ENCODE measurements around the gene CD276. TPM values are rescaled to one million over a fixed set of nuclear protein-coding genes. Genes with fewer than 3 reads are reported as not detected.
A peak's percentile ranks its signal among the peaks of the same experiment; 100 is the strongest.

CD276 gene
- polyA plus RNA-seq, 4 donors: 7.8 to 86.5 (median 25.5) TPM

GRCh38 chr15:73749533-73749932 is 65.3 kb downstream of the CD276 start:
- Histone ChIP-seq H3K4me1 (ENCODE audit: control insufficient read depth in 3 of 3, insufficient read depth in 2 of 3, low read depth in 1 of 3, low read length in 2 of 3) (peaks cover 0 to 2% (median 0%) of the 10 kb centered on the region in 3 donors), H3K27me3 (ENCODE audit: control insufficient read depth in 3 of 3, insufficient read depth in 3 of 3, low read length in 3 of 3) (peaks cover 2 to 56% (median 17%) of the 10 kb centered on the region in 3 donors), H3K36me3 (ENCODE audit: control insufficient read depth in 3 of 3, insufficient read depth in 2 of 3, low read depth in 1 of 3, low read length in 3 of 3) (no peaks in the 10 kb centered on the region), H3K27ac (ENCODE audit: low read depth in 1 of 3, low read length in 2 of 3) (no peak overlapping the region), H3K9me3 (ENCODE audit: control insufficient read depth in 2 of 2, insufficient read depth in 1 of 2, low read depth in 1 of 2, low read length in 1 of 2) (no peaks in the 10 kb centered on the region), H3K4me3 (ENCODE audit: low read depth in 1 of 3, low read length in 3 of 3) (no peak overlapping the region)
- DNase-seq (no peak), FAIRE-seq (no peak)
- WGBS, 3 donors: 79 to 88% (median 83%) methylated on average over 5 of the region's 5 CpGs

- no peak for DNase-seq
- FAIRE-seq: no peak
- Histone ChIP-seq H3K27me3 (ENCODE audit: control insufficient read depth in 3 of 3, insufficient read depth in 3 of 3, low read length in 3 of 3) (peaks cover 2 to 61% (median 18%) of the 10 kb centered on the region in 3 donors), H3K9me3 (ENCODE audit: control insufficient read depth in 2 of 2, insufficient read depth in 1 of 2, low read depth in 1 of 2, low read length in 1 of 2) (no peaks in the 10 kb centered on the region), H3K36me3 (ENCODE audit: control insufficient read depth in 3 of 3, insufficient read depth in 2 of 3, low read depth in 1 of 3, low read length in 3 of 3) (no peaks in the 10 kb centered on the region), H3K27ac (ENCODE audit: low read depth in 1 of 3, low read length in 2 of 3) (no peak overlapping the region), H3K4me3 (ENCODE audit: low read depth in 1 of 3, low read length in 3 of 3) (no peak overlapping the region), H3K4me1 (ENCODE audit: control insufficient read depth in 3 of 3, insufficient read depth in 2 of 3, low read depth in 1 of 3, low read length in 2 of 3) (peaks cover 0 to 2% (median 0%) of the 10 kb centered on the region in 3 donors)
- WGBS, 3 donors: 76 to 88% (median 87%) methylated on average over 5 of the region's 5 CpGs
Measured at GRCh38 chr15:73749971-73750370, 65.8 kb downstream of the CD276 start.

- Histone ChIP-seq H3K4me3 (ENCODE audit: low read depth in 1 of 3, low read length in 3 of 3) (no peak overlapping the region), H3K9me3 (ENCODE audit: control insufficient read depth in 2 of 2, insufficient read depth in 1 of 2, low read depth in 1 of 2, low read length in 1 of 2) (no peaks in the 10 kb centered on the region), H3K27ac (ENCODE audit: low read depth in 1 of 3, low read length in 2 of 3) (no peak overlapping the region), H3K27me3 (ENCODE audit: control insufficient read depth in 3 of 3, insufficient read depth in 3 of 3, low read length in 3 of 3) (peaks cover 2 to 61% (median 18%) of the 10 kb centered on the region in 3 donors), H3K36me3 (ENCODE audit: control insufficient read depth in 3 of 3, insufficient read depth in 2 of 3, low read depth in 1 of 3, low read length in 3 of 3) (no peaks in the 10 kb centered on the region), H3K4me1 (ENCODE audit: control insufficient read depth in 3 of 3, insufficient read depth in 2 of 3, low read depth in 1 of 3, low read length in 2 of 3) (peaks cover 0 to 2% (median 0%) of the 10 kb centered on the region in 3 donors)
- WGBS, 3 donors: 81 to 86% (median 83%) methylated on average over 4 of the region's 4 CpGs
- FAIRE-seq (no peak), DNase-seq (no peak)
Measured at GRCh38 chr15:73750438-73750837, 66.3 kb downstream of the CD276 start.

GRCh38 chr15:73750951-73751350 is 66.8 kb downstream of the CD276 start:
- WGBS, 3 donors: 82 to 84% (median 82%) methylated on average over 20 of the region's 20 CpGs

GRCh38 chr15:73751511-73751898 is 67.3 kb downstream of the CD276 start:
- H3K27ac ChIP-seq (ENCODE audit: low read depth in 1 of 3, low read length in 2 of 3): no peak overlapping the region
- DNase-seq: no peak
- H3K4me1 ChIP-seq (ENCODE audit: control insufficient read depth in 3 of 3, insufficient read depth in 2 of 3, low read depth in 1 of 3, low read length in 2 of 3): peaks cover 0 to 2% (median 0%) of the 10 kb centered on the region in 3 donors
- peaks cover 2 to 65% (median 18%) of the 10 kb centered on the region in 3 donors for H3K27me3 ChIP-seq (ENCODE audit: control insufficient read depth in 3 of 3, insufficient read depth in 3 of 3, low read length in 3 of 3)
- H3K36me3 ChIP-seq (ENCODE audit: control insufficient read depth in 3 of 3, insufficient read depth in 2 of 3, low read depth in 1 of 3, low read length in 3 of 3): no peaks in the 10 kb centered on the region
- no peaks in the 10 kb centered on the region for H3K9me3 ChIP-seq (ENCODE audit: control insufficient read depth in 2 of 2, insufficient read depth in 1 of 2, low read depth in 1 of 2, low read length in 1 of 2)
- WGBS, 3 donors: 11 to 16% (median 15%) methylated on average over 8 to 9 of the region's 9 CpGs
- FAIRE-seq: no peak
- H3K4me3 ChIP-seq (ENCODE audit: low read depth in 1 of 3, low read length in 3 of 3): no peak overlapping the region

More at GRCh38 chr15:73750951-73751350, 66.8 kb downstream of the CD276 start:
- H3K4me3 ChIP-seq (ENCODE audit: low read depth in 1 of 3, low read length in 3 of 3): no peak overlapping the region
- no peaks in the 10 kb centered on the region for H3K36me3 ChIP-seq (ENCODE audit: control insufficient read depth in 3 of 3, insufficient read depth in 2 of 3, low read depth in 1 of 3, low read length in 3 of 3)
- H3K27me3 ChIP-seq (ENCODE audit: control insufficient read depth in 3 of 3, insufficient read depth in 3 of 3, low read length in 3 of 3): peaks cover 2 to 61% (median 18%) of the 10 kb centered on the region in 3 donors
- no peak for DNase-seq
- no peak for FAIRE-seq
- H3K4me1 ChIP-seq (ENCODE audit: control insufficient read depth in 3 of 3, insufficient read depth in 2 of 3, low read depth in 1 of 3, low read length in 2 of 3): peaks cover 0 to 2% (median 0%) of the 10 kb centered on the region in 3 donors
- no peak overlapping the region for H3K27ac ChIP-seq (ENCODE audit: low read depth in 1 of 3, low read length in 2 of 3)
- H3K9me3 ChIP-seq (ENCODE audit: control insufficient read depth in 2 of 2, insufficient read depth in 1 of 2, low read depth in 1 of 2, low read length in 1 of 2): no peaks in the 10 kb centered on the region

GRCh38 chr15:73751899-73752805 is 68.0 kb downstream of the CD276 start:
- Histone ChIP-seq H3K9me3 (ENCODE audit: control insufficient read depth in 2 of 2, insufficient read depth in 1 of 2, low read depth in 1 of 2, low read length in 1 of 2) (no peaks in the 10 kb centered on the region), H3K27me3 (ENCODE audit: control insufficient read depth in 3 of 3, insufficient read depth in 3 of 3, low read length in 3 of 3) (peaks cover 2 to 65% (median 20%) of the 10 kb centered on the region in 3 donors), H3K4me3 (ENCODE audit: low read depth in 1 of 3, low read length in 3 of 3) (peak overlapping the region in 2 of 3 donors; percentile 34 to 42), H3K36me3 (ENCODE audit: control insufficient read depth in 3 of 3, insufficient read depth in 2 of 3, low read depth in 1 of 3, low read length in 3 of 3) (no peaks in the 10 kb centered on the region), H3K4me1 (ENCODE audit: control insufficient read depth in 3 of 3, insufficient read depth in 2 of 3, low read depth in 1 of 3, low read length in 2 of 3) (peaks cover 0 to 2% (median 0%) of the 10 kb centered on the region in 3 donors), H3K27ac (ENCODE audit: low read depth in 1 of 3, low read length in 2 of 3) (no peak overlapping the region)
- WGBS, 3 donors: 1 to 2% (median 2%) methylated on average over 47 to 79 of the region's 79 CpGs
- DNase-seq (no peak), FAIRE-seq (no peak)

- Histone ChIP-seq H3K27me3 (ENCODE audit: control insufficient read depth in 3 of 3, insufficient read depth in 3 of 3, low read length in 3 of 3) (peaks cover 2 to 65% (median 20%) of the 10 kb centered on the region in 3 donors), H3K36me3 (ENCODE audit: control insufficient read depth in 3 of 3, insufficient read depth in 2 of 3, low read depth in 1 of 3, low read length in 3 of 3) (no peaks in the 10 kb centered on the region), H3K4me1 (ENCODE audit: control insufficient read depth in 3 of 3, insufficient read depth in 2 of 3, low read depth in 1 of 3, low read length in 2 of 3) (peaks cover 0 to 2% (median 0%) of the 10 kb centered on the region in 3 donors), H3K27ac (ENCODE audit: low read depth in 1 of 3, low read length in 2 of 3) (no peak overlapping the region), H3K4me3 (ENCODE audit: low read depth in 1 of 3, low read length in 3 of 3) (peak overlapping the region in 1 of 3 donors; percentile 42), H3K9me3 (ENCODE audit: control insufficient read depth in 2 of 2, insufficient read depth in 1 of 2, low read depth in 1 of 2, low read length in 1 of 2) (no peaks in the 10 kb centered on the region)
- DNase-seq (peak in 1 of 2 donors; percentile 43), FAIRE-seq (no peak)
- 0 to 1% (median 0%) methylated on average over 5 to 56 of the region's 56 CpGs for WGBS, 3 donors
Measured at GRCh38 chr15:73752806-73753193, 68.6 kb downstream of the CD276 start.

GRCh38 chr15:73753250-73754130 is 69.3 kb downstream of the CD276 start, which contains the start of gene INSYN1:
TSS of gene INSYN1 (minus strand) at chr15:73753351. CDS start at chr15:73751130, 2,221 bp downstream.
- Histone ChIP-seq H3K4me3 (ENCODE audit: low read depth in 1 of 3, low read length in 3 of 3) (peak within 1 kb of the TSS in 2 of 3 donors; percentile 34 to 42), H3K27me3 (ENCODE audit: control insufficient read depth in 3 of 3, insufficient read depth in 3 of 3, low read length in 3 of 3) (peaks cover 2 to 61% (median 21%) of the 10 kb centered on the region in 3 donors), H3K36me3 (ENCODE audit: control insufficient read depth in 3 of 3, insufficient read depth in 2 of 3, low read depth in 1 of 3, low read length in 3 of 3) (no peaks in the 10 kb centered on the region), H3K27ac (ENCODE audit: low read depth in 1 of 3, low read length in 2 of 3) (no peak within 1 kb of the TSS), H3K4me1 (ENCODE audit: control insufficient read depth in 3 of 3, insufficient read depth in 2 of 3, low read depth in 1 of 3, low read length in 2 of 3) (peaks cover 0 to 2% (median 0%) of the 10 kb centered on the region in 3 donors), H3K9me3 (ENCODE audit: control insufficient read depth in 2 of 2, insufficient read depth in 1 of 2, low read depth in 1 of 2, low read length in 1 of 2) (no peaks in the 10 kb centered on the region)
- WGBS, 3 donors: 14 to 34% (median 21%) methylated on average over 10 to 44 of the region's 44 CpGs
- FAIRE-seq (no peak), DNase-seq (peak in 1 of 2 donors; percentile 37)

Data from small intestine (tissue), 7 donors.